ENCODE data around the gene DLGAP5. TPM values are rescaled to one million over a fixed set of nuclear protein-coding genes. Genes with fewer than 3 reads are reported as not detected.

DLGAP5 gene
- total and polyA plus RNA-seq, 2 of the 4 experiments (the other 2 are of a cell fraction): 14.9 to 19.0 TPM

DNA sequence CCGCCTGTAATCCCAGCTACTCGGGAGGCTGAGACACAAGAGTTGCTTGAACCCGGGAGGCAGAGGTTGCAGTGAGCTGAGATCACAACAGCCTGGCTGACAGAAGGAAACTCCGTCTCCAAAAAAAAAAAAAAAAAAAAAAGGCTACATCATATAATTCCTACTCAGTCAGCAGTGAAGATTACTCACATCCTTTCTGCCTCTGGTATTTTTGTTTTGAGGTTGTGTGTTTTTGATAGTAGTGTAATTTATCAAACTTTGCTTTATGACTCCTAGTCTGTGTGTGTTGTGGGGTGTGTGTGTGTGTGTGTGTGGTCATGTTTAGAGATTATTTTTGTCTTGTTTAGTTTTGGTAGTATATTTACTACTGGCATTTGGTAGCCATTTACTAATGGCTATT lies 29.8 kb upstream of the DLGAP5 start:
- Histone ChIP-seq H3K9ac (ENCODE audit: low read depth, low read length) (no peak overlapping the region), H4K91ac (ENCODE audit: insufficient read depth, low read depth, low read length) (no peak overlapping the region), H3K9me3 (ENCODE audit: control insufficient read depth, insufficient read depth, low read length) (peaks cover 2% of the 10 kb centered on the region; the same call in 1 of the 2 replicates), H2AK5ac (ENCODE audit: low read depth, low read length) (no peak overlapping the region), H3K9me1 (ENCODE audit: insufficient read depth, low read length) (no peaks in the 10 kb centered on the region), H3K4me2 (ENCODE audit: low read depth, low read length) (no peak overlapping the region; the same call in 1 of the 2 replicates), H2AFZ (replicated peaks; ENCODE audit: low read length, poor library complexity) (no peak overlapping the region), H3K79me1 (ENCODE audit: low read depth in 1 of 2, low read length in 2 of 2) (no peaks in the 10 kb centered on the region), H4K20me1 (ENCODE audit: insufficient read depth, low read length) (no peaks in the 10 kb centered on the region), H3K27ac (ENCODE audit: insufficient read depth, low read length) (no peak overlapping the region), H3K56ac (ENCODE audit: extremely low read depth, insufficient read depth, low read length) (no peak overlapping the region), H3K36me3 (ENCODE audit: control insufficient read depth, insufficient read depth, low read length) (no peaks in the 10 kb centered on the region), H2BK5ac (ENCODE audit: low read depth, low read length, poor library complexity, severe bottlenecking) (no peak overlapping the region), H3K4me1 (ENCODE audit: control insufficient read depth, insufficient read depth, low read length) (no peaks in the 10 kb centered on the region), H3K4ac (ENCODE audit: low read depth, low read length) (no peak overlapping the region), H3K23ac (ENCODE audit: low read depth, low read length) (no peak overlapping the region), H2AK9ac (replicated peaks; ENCODE audit: low read depth, low read length, poor library complexity) (no peak overlapping the region), H3K4me3 (ENCODE audit: insufficient read depth, low read depth, low read length) (no peak overlapping the region), H3K14ac (replicated peaks; ENCODE audit: low read depth, low read length) (no peak overlapping the region), H4K8ac (ENCODE audit: low read depth in 2 of 2, low read length in 2 of 2) (no peak overlapping the region), H2BK120ac (ENCODE audit: low read depth, low read length) (no peak overlapping the region), H2BK20ac (ENCODE audit: low read depth, low read length) (no peak overlapping the region), H3K27me3 (ENCODE audit: control insufficient read depth, insufficient read depth, low read length) (no peaks in the 10 kb centered on the region), H4K5ac (ENCODE audit: low read depth, low read length) (no peak overlapping the region), H3K18ac (ENCODE audit: low read depth, low read length) (no peak overlapping the region), H2BK15ac (ENCODE audit: low read depth, low read length) (no peak overlapping the region)
- TF ChIP-seq MAFK (IDR thresholded peaks at IDR 0.05; ENCODE audit: low read depth, low read length) (peak; percentile 1; the same call in 1 of the 2 replicates), BHLHE40 (IDR thresholded peaks at IDR 0.05; ENCODE audit: low read depth, low read length) (0 out of 2 replicates have a peak, but pooled peaks have one; percentile 4), RCOR1 (IDR thresholded peaks at IDR 0.05; ENCODE audit: insufficient replicate concordance, low read length) (no peak)
- ChIA-PET CTCF (no interaction called here), POLR2A (ENCODE audit: unreplicated experiment) (no interaction called here)
- peak; percentile 78 for DNase-seq
- in situ Hi-C loops (cut with MboI; ENCODE audit: low sequenced_read_pairs) (no loop called here), intact Hi-C loops (cut with micrococcal nuclease) (no loop called here), dilution Hi-C loops (cut with HindIII; ENCODE audit: low sequenced_read_pairs, unreplicated experiment) (no loop called here)
- no TSS peak for BruUV-seq (replicated peaks)
- ATAC-seq (ENCODE audit: low read depth): peak; percentile 56
- WGBS, 2 experiments (ENCODE audit: extremely low coverage in 2 of 2, insufficient read length in 1 of 2): no CpG with 5 or more reads among the region's 4 CpGs
